ENCODE results near the gene ATP2C2.
"Not testable (repeated sequence)": the region's sequence is repeated elsewhere in the genome, so short reads cannot be mapped to it uniquely, and the experiment has no call there.

The ATP2C2 gene

GRCh38 chr16:84403435-84403834 is 35.1 kb downstream of the ATP2C2 start:
- DNase-seq: not testable (repeated sequence)

- DNase-seq: no peak
These were observed 36.0 kb downstream of the ATP2C2 start for GRCh38 chr16:84404324-84404723.

- no peak for DNase-seq
These were observed 36.8 kb downstream of the ATP2C2 start for GRCh38 chr16:84404936-84405639.

GRCh38 chr16:84406006-84406963 is 37.9 kb downstream of the ATP2C2 start:
- no peak for DNase-seq

- no peak for DNase-seq
These were observed 39.4 kb downstream of the ATP2C2 start for GRCh38 chr16:84407588-84408313.

GRCh38 chr16:84408314-84408690 is 40.0 kb downstream of the ATP2C2 start:
- no peak for DNase-seq

GRCh38 chr16:84408856-84409255 is 40.5 kb downstream of the ATP2C2 start:
- no peak for DNase-seq

GRCh38 chr16:84410361-84411138 is 42.2 kb downstream of the ATP2C2 start:
- no peak for DNase-seq

GRCh38 chr16:84411768-84412167 is 43.4 kb downstream of the ATP2C2 start:
- no peak for DNase-seq

GRCh38 chr16:84412262-84412661 is 43.9 kb downstream of the ATP2C2 start:
- DNase-seq: no peak

- DNase-seq: no peak
These were observed 45.1 kb downstream of the ATP2C2 start for GRCh38 chr16:84413244-84414004.

GRCh38 chr16:84414789-84415326 is 46.5 kb downstream of the ATP2C2 start:
- DNase-seq: no peak

GRCh38 chr16:84416407-84417321 is 48.3 kb downstream of the ATP2C2 start:
- DNase-seq: no peak

- DNase-seq: no peak
These were observed 49.9 kb downstream of the ATP2C2 start for GRCh38 chr16:84418056-84418849.

- DNase-seq: no peak
These were observed 51.4 kb downstream of the ATP2C2 start for GRCh38 chr16:84419730-84420129.

- not testable (repeated sequence) for DNase-seq
These were observed 52.2 kb downstream of the ATP2C2 start for GRCh38 chr16:84420556-84420955.

GRCh38 chr16:84421081-84421937 is 53.0 kb downstream of the ATP2C2 start:
- no peak for DNase-seq

- no peak for DNase-seq
These were observed 53.5 kb downstream of the ATP2C2 start for GRCh38 chr16:84421938-84422220.

GRCh38 chr16:84423416-84423837 is 55.1 kb downstream of the ATP2C2 start:
- no peak for DNase-seq

All from NCI-H2029 treated with DMSO at 0.1 percent for 48 hours (cell line).